BLaER1 treated with 17β-estradiol and CSF1 and Interleukin-3, amounts not matched to agents 10 nM and 100 nM (cell line): ENCODE data around the gene KRTAP5-4.
A peak's percentile ranks its signal among the peaks of the same experiment; 100 is the strongest.

Experiments
- H3K27ac ChIP-seq, 11 experiments: shearing (Covaris generic); formaldehyde crosslinking; 2 replicates each; pipeline ENCODE4 v1.8.1; 2022
- H3K27me3 ChIP-seq, 11 experiments: shearing (Covaris generic); formaldehyde crosslinking; 2 replicates each; pipeline ENCODE4 v1.8.1; 2022
- H3K36me3 ChIP-seq, 11 experiments: shearing (Covaris generic); formaldehyde crosslinking; 2 replicates each; pipeline ENCODE4 v1.8.1; 2022
- H3K4me1 ChIP-seq, 10 experiments: shearing (Covaris generic); formaldehyde crosslinking; 2 replicates each; pipeline ENCODE4 v1.8.1; 2022
- H3K4me2 ChIP-seq, 11 experiments: shearing (Covaris generic); formaldehyde crosslinking; 2 replicates each; pipeline ENCODE4 v1.8.1; 2022
- H3K4me3 ChIP-seq, 10 experiments: shearing (Covaris generic); formaldehyde crosslinking; 2 replicates each; pipeline ENCODE4 v1.8.1; 2022
- H3K9ac ChIP-seq, 11 experiments: shearing (Covaris generic); formaldehyde crosslinking; 2 replicates each; pipeline ENCODE4 v1.8.1; 2022
- H3K9me3 ChIP-seq, 11 experiments: shearing (Covaris generic); formaldehyde crosslinking; replicated peaks in 1 of 11; 2 replicates each; pipeline ENCODE4 v1.8.1; 2022
- H4K20me1 ChIP-seq, 11 experiments: shearing (Covaris generic); formaldehyde crosslinking; 2 replicates each; pipeline ENCODE4 v1.8.1; 2022
- Cebpa-rat ChIP-seq, 11 experiments: shearing (Covaris generic); IDR thresholded peaks; 2 replicates each; pipeline ENCODE4 v1.8.1; 2022

Gene KRTAP5-4

GRCh38 chr11:1574933-1575242 lies 47.0 kb downstream of the KRTAP5-4 start:
- peak overlapping the region; percentile 93 to 98 (median 96) for H3K4me2 ChIP-seq

GRCh38 chr11:1574238-1574932 lies 47.6 kb downstream of the KRTAP5-4 start:
- Histone ChIP-seq H3K9ac (peak overlapping the region in 10 of 11 experiments; percentile 26 to 96 (median 69); a peak in 16 of 22 replicates), H3K4me3 (peak overlapping the region; percentile 62 to 75 (median 68)), H3K9me3 (peaks cover 15 to 21% (median 19%) of the 10 kb centered on the region in 11 experiments), H3K36me3 (no peaks in the 10 kb centered on the region; a peak in 2 of 22 replicates), H3K4me2 (peak overlapping the region; percentile 93 to 98 (median 96)), H3K4me1 (peaks cover 29 to 53% (median 38%) of the 10 kb centered on the region in 10 experiments; a peak in 19 of 20 replicates), H3K27ac (peak overlapping the region in 5 of 11 experiments; percentile 8 to 91 (median 27); a peak in 7 of 22 replicates), H4K20me1 (peaks cover 4 to 37% (median 29%) of the 10 kb centered on the region in 11 experiments; a peak in 21 of 22 replicates), H3K27me3 (peaks cover 54 to 94% (median 88%) of the 10 kb centered on the region in 11 experiments)
- TF ChIP-seq Cebpa-rat (IDR thresholded peaks at IDR 0.05): no peak

More at GRCh38 chr11:1574933-1575242, 47.0 kb downstream of the KRTAP5-4 start:
- Histone ChIP-seq H3K4me3 (peak overlapping the region in 6 of 10 experiments; percentile 62 to 75 (median 70); a peak in 8 of 20 replicates), H3K36me3 (no peaks in the 10 kb centered on the region; a peak in 2 of 22 replicates), H4K20me1 (peaks cover 0 to 32% (median 24%) of the 10 kb centered on the region in 11 experiments; a peak in 20 of 22 replicates), H3K9ac (peak overlapping the region in 6 of 11 experiments; percentile 26 to 96 (median 69); a peak in 6 of 22 replicates), H3K4me1 (peaks cover 27 to 48% (median 37%) of the 10 kb centered on the region in 10 experiments; a peak in 19 of 20 replicates), H3K27me3 (peaks cover 49 to 93% (median 86%) of the 10 kb centered on the region in 11 experiments), H3K9me3 (peaks cover 15 to 25% (median 24%) of the 10 kb centered on the region in 11 experiments), H3K27ac (no peak overlapping the region)
- no peak for TF ChIP-seq Cebpa-rat (IDR thresholded peaks at IDR 0.05)

GRCh38 chr11:1573903-1574237 lies 48.1 kb downstream of the KRTAP5-4 start:
- Histone ChIP-seq H3K36me3 (no peaks in the 10 kb centered on the region; a peak in 2 of 22 replicates), H3K9ac (peak overlapping the region in 9 of 11 experiments; percentile 36 to 96 (median 79); a peak in 13 of 22 replicates), H3K4me2 (peak overlapping the region; percentile 93 to 98 (median 96)), H4K20me1 (peaks cover 6 to 42% (median 34%) of the 10 kb centered on the region in 11 experiments; a peak in 21 of 22 replicates), H3K4me3 (peak overlapping the region; percentile 62 to 75 (median 68)), H3K9me3 (peaks cover 13 to 15% (median 14%) of the 10 kb centered on the region in 11 experiments), H3K27ac (peak overlapping the region in 3 of 11 experiments; percentile 21 to 91 (median 85); a peak in 6 of 22 replicates), H3K27me3 (peaks cover 58 to 95% (median 92%) of the 10 kb centered on the region in 11 experiments), H3K4me1 (peaks cover 29 to 58% (median 40%) of the 10 kb centered on the region in 10 experiments; a peak in 19 of 20 replicates)
- no peak for TF ChIP-seq Cebpa-rat (IDR thresholded peaks at IDR 0.05)

GRCh38 chr11:1573077-1573902 lies 48.6 kb downstream of the KRTAP5-4 start:
- peak overlapping the region; percentile 93 to 98 (median 96) for H3K4me2 ChIP-seq

GRCh38 chr11:1572197-1573076 lies 49.5 kb downstream of the KRTAP5-4 start, which contains the start of gene DUSP8:
DUSP8 (minus strand) TSS chr11:1572271; CDS start chr11:1565826, 6,445 bp downstream.
- no peak for TF ChIP-seq Cebpa-rat (IDR thresholded peaks at IDR 0.05)
- peaks cover 29 to 57% (median 45%) of the 10 kb centered on the region in 10 experiments; a peak in 19 of 20 replicates for H3K4me1 ChIP-seq
- H3K9me3 ChIP-seq: peaks cover 0 to 1% (median 0%) of the 10 kb centered on the region in 11 experiments; a peak in 5 of 22 replicates
- peak within 1 kb of the TSS; percentile 66 to 96 (median 79); a peak in 21 of 22 replicates for H3K9ac ChIP-seq
- H4K20me1 ChIP-seq: peaks cover 19 to 56% (median 48%) of the 10 kb centered on the region in 11 experiments
- peaks cover 58 to 96% (median 88%) of the 10 kb centered on the region in 11 experiments for H3K27me3 ChIP-seq
- peak within 1 kb of the TSS; percentile 62 to 75 (median 68) for H3K4me3 ChIP-seq
- H3K27ac ChIP-seq: peak within 1 kb of the TSS; percentile 47 to 91 (median 75); a peak in 21 of 22 replicates
- H3K4me2 ChIP-seq: peak within 1 kb of the TSS; percentile 93 to 98 (median 96)
- H3K36me3 ChIP-seq: no peaks in the 10 kb centered on the region

More at GRCh38 chr11:1573077-1573902, 48.6 kb downstream of the KRTAP5-4 start:
- H3K9me3 ChIP-seq: peaks cover 8 to 10% (median 8%) of the 10 kb centered on the region in 11 experiments
- peaks cover 11 to 48% (median 40%) of the 10 kb centered on the region in 11 experiments for H4K20me1 ChIP-seq
- peak overlapping the region in 3 of 11 experiments; percentile 81 to 91 (median 85); a peak in 8 of 22 replicates for H3K27ac ChIP-seq
- H3K4me3 ChIP-seq: peak overlapping the region; percentile 62 to 75 (median 68); a peak in 19 of 20 replicates
- no peak for TF ChIP-seq Cebpa-rat (IDR thresholded peaks at IDR 0.05)
- H3K4me1 ChIP-seq: peaks cover 29 to 58% (median 43%) of the 10 kb centered on the region in 10 experiments; a peak in 19 of 20 replicates
- H3K27me3 ChIP-seq: peaks cover 58 to 95% (median 92%) of the 10 kb centered on the region in 11 experiments
- peak overlapping the region in 9 of 11 experiments; percentile 36 to 96 (median 79); a peak in 15 of 22 replicates for H3K9ac ChIP-seq
- H3K36me3 ChIP-seq: no peaks in the 10 kb centered on the region; a peak in 2 of 22 replicates

GRCh38 chr11:1571760-1572196 lies 50.2 kb downstream of the KRTAP5-4 start:
- Histone ChIP-seq H3K27ac (peak overlapping the region in 9 of 11 experiments; percentile 35 to 91 (median 75); a peak in 17 of 22 replicates), H3K9ac (peak overlapping the region; percentile 66 to 96 (median 79); a peak in 21 of 22 replicates), H3K9me3 (no peaks in the 10 kb centered on the region), H3K4me3 (peak overlapping the region; percentile 62 to 75 (median 68)), H3K36me3 (no peaks in the 10 kb centered on the region), H3K27me3 (peaks cover 58 to 99% (median 88%) of the 10 kb centered on the region in 11 experiments), H3K4me1 (peaks cover 29 to 57% (median 45%) of the 10 kb centered on the region in 10 experiments; a peak in 19 of 20 replicates), H3K4me2 (peak overlapping the region; percentile 86 to 98 (median 96); a peak in 21 of 22 replicates), H4K20me1 (peaks cover 26 to 63% (median 55%) of the 10 kb centered on the region in 11 experiments)
- TF ChIP-seq Cebpa-rat (IDR thresholded peaks at IDR 0.05): no peak
